IMR-90 (cell line): ENCODE measurements around the gene ZNF700. TPM values are rescaled to one million over a fixed set of nuclear protein-coding genes. Genes with fewer than 3 reads are reported as not detected.
"Not testable (repeated sequence)": the region's sequence is repeated elsewhere in the genome, so short reads cannot be mapped to it uniquely, and the experiment has no call there.

Source experiments
- ATAC-seq: fragments of 200-7000 bp; cut with Tn5 transposase; 2 replicates; pipeline ENCODE4 v1.9.1; 2020; ENCODE audit warnings: low read depth, mild to moderate bottlenecking, moderate library complexity
- BruUV-seq: library from RNA; stranded (reverse); fragments of 400-500 nt; replicated peaks from 2 replicates; lab custom pipeline; 2021; lab: Mats Ljungman, UMichigan
- CTCF ChIA-PET: fragments of 300-600 bp; formaldehyde crosslinking; extraction: SDS; loops from one replicate; lab custom pipeline; 2021; ENCODE audit warnings: antibody characterized with exemption; lab: Yijun Ruan, JAX
- POLR2A ChIA-PET: fragments of 300-600 bp; sonication (Branson Sonifier 250); formaldehyde crosslinking; loops from one replicate; lab custom pipeline; 2022; ENCODE audit warnings: antibody characterized with exemption; ENCODE audit not compliant: unreplicated experiment; lab: Charles Lee
- DNase-seq: peaks from one replicate; pipeline ENCODE4 v3.0.0; 2013
- H2AFZ ChIP-seq: replicated peaks from 2 replicates; pipeline ENCODE3; 2013; ENCODE audit warnings: low read length, mild to moderate bottlenecking; ENCODE audit not compliant: poor library complexity
- H2AK5ac ChIP-seq: 2 replicates; pipeline ENCODE4 v1.6.1; 2013; ENCODE audit warnings: low read depth, low read length, inconsistent platforms
- H2AK9ac ChIP-seq: replicated peaks from 2 replicates; pipeline ENCODE3; 2013; ENCODE audit warnings: mild to moderate bottlenecking, low read depth, low read length, moderate library complexity; ENCODE audit not compliant: poor library complexity
- H2BK120ac ChIP-seq: 2 replicates; pipeline ENCODE4 v1.6.1; 2013; ENCODE audit warnings: low read depth, low read length, inconsistent platforms
- H2BK15ac ChIP-seq: 3 replicates; pipeline ENCODE4 v1.6.1; 2013; ENCODE audit warnings: low read depth, low read length, inconsistent platforms
- H2BK20ac ChIP-seq: 2 replicates; pipeline ENCODE4 v1.6.1; 2013; ENCODE audit warnings: low read depth, mild to moderate bottlenecking, inconsistent platforms, low read length, moderate library complexity
- H2BK5ac ChIP-seq: 2 replicates; pipeline ENCODE4 v1.6.1; 2013; ENCODE audit warnings: mild to moderate bottlenecking, low read depth, low read length, inconsistent platforms; ENCODE audit not compliant: poor library complexity, severe bottlenecking
- H3K14ac ChIP-seq: replicated peaks from 2 replicates; pipeline ENCODE4 v1.6.1; 2013; ENCODE audit warnings: low read depth, low read length, inconsistent platforms
- H3K18ac ChIP-seq: 2 replicates; pipeline ENCODE4 v1.6.1; 2013; ENCODE audit warnings: low read depth, low read length, control low read depth
- H3K23ac ChIP-seq: 2 replicates; pipeline ENCODE4 v1.6.1; 2013; ENCODE audit warnings: low read depth, low read length, inconsistent platforms
- H3K27ac ChIP-seq: 2 replicates; pipeline ENCODE4 v1.5.1; 2013; ENCODE audit warnings: mild to moderate bottlenecking, control low read depth, low read length; ENCODE audit not compliant: insufficient read depth
- H3K27me3 ChIP-seq: 2 replicates; pipeline ENCODE4 v1.6.1; 2013; ENCODE audit warnings: low read length; ENCODE audit not compliant: control insufficient read depth, insufficient read depth
- H3K36me3 ChIP-seq: 2 replicates; pipeline ENCODE4 v1.6.1; 2013; ENCODE audit warnings: low read length, mixed read lengths; ENCODE audit not compliant: control insufficient read depth, insufficient read depth
- H3K4ac ChIP-seq: 2 replicates; pipeline ENCODE4 v1.6.1; 2013; ENCODE audit warnings: low read depth, low read length, inconsistent platforms
- H3K4me1 ChIP-seq: 2 replicates; pipeline ENCODE4 v1.6.1; 2013; ENCODE audit warnings: low read length, mixed read lengths; ENCODE audit not compliant: control insufficient read depth, insufficient read depth
- H3K4me2 ChIP-seq: 2 replicates; pipeline ENCODE4 v1.6.1; 2013; ENCODE audit warnings: low read depth, mild to moderate bottlenecking, control low read depth, low read length, moderate library complexity
- H3K4me3 ChIP-seq: 2 replicates; pipeline ENCODE4 v1.5.1; 2013; ENCODE audit warnings: low read depth, mild to moderate bottlenecking, control low read depth, low read length, moderate library complexity; ENCODE audit not compliant: insufficient read depth
- H3K56ac ChIP-seq: 2 replicates; pipeline ENCODE4 v1.6.1; 2013; ENCODE audit warnings: low read length, inconsistent platforms; ENCODE audit not compliant: insufficient read depth; ENCODE audit errors: extremely low read depth
- H3K79me1 ChIP-seq, 2 experiments: 2 replicates each; pipeline ENCODE4 v1.6.1; 2013; ENCODE audit warnings: low read length in 2 of 2, inconsistent platforms in 1 of 2, low read depth in 1 of 2
- H3K9ac ChIP-seq: 2 replicates; pipeline ENCODE4 v1.6.1; 2013; ENCODE audit warnings: low read depth, low read length, control low read depth
- H3K9me1 ChIP-seq: 2 replicates; pipeline ENCODE4 v1.6.1; 2013; ENCODE audit warnings: low read length, inconsistent platforms; ENCODE audit not compliant: insufficient read depth
- H3K9me3 ChIP-seq: 2 replicates; pipeline ENCODE4 v1.6.1; 2013; ENCODE audit warnings: low read length; ENCODE audit not compliant: control insufficient read depth, insufficient read depth
- H4K20me1 ChIP-seq: 2 replicates; pipeline ENCODE4 v1.6.1; 2013; ENCODE audit warnings: low read length, inconsistent platforms; ENCODE audit not compliant: insufficient read depth
- H4K5ac ChIP-seq: 2 replicates; pipeline ENCODE4 v1.6.1; 2013; ENCODE audit warnings: mild to moderate bottlenecking, low read depth, low read length, control low read depth
- H4K8ac ChIP-seq, 2 experiments: 2 replicates each; pipeline ENCODE4 v1.6.1; 2013; ENCODE audit warnings: low read depth in 2 of 2, low read length in 2 of 2, control low read depth in 1 of 2, inconsistent platforms in 1 of 2
- H4K91ac ChIP-seq: 2 replicates; pipeline ENCODE4 v1.6.1; 2013; ENCODE audit warnings: low read depth, low read length, inconsistent platforms; ENCODE audit not compliant: insufficient read depth
- WGBS, 2 experiments: methylation state at CpG; one replicate each; pipeline versions ENCODE4 v1.1.5 to v1.1.7; 2013; ENCODE audit warnings: missing lambda C conversion rate in 2 of 2; ENCODE audit not compliant: insufficient read length in 1 of 2; ENCODE audit errors: extremely low coverage in 2 of 2; 5-methylcytosine and 5-hydroxymethylcytosine counted together
- dilution Hi-C: fragments of 300-500 bp; cut with HindIII; formaldehyde crosslinking; loops from one replicate; pipeline ENCODE4 v1.14.3; 2018; ENCODE audit warnings: low sequenced_read_pairs; ENCODE audit not compliant: unreplicated experiment
- in situ Hi-C: fragments of 300-500 bp; cut with MboI; formaldehyde crosslinking; loops from 3 replicates; pipeline ENCODE4 v1.14.3; 2019; ENCODE audit warnings: low sequenced_read_pairs, inconsistent platforms, mixed read lengths
- intact Hi-C: fragments of 100-400 bp; cut with micrococcal nuclease; formaldehyde crosslinking; loops from 2 replicates; pipeline ENCODE4 v1.10.0; 2022
- polyA plus RNA-seq, 3 experiments: library from polyadenylated mRNA; depleted of rRNA; stranded (reverse); fragments of >200 nt; gene quantifications; 2 replicates each; pipeline ENCODE4 v1.2.3, GENCODE V29; 2012; ENCODE audit warnings: low replicate concordance in 1 of 3
- total RNA-seq: library from RNA; depleted of rRNA; stranded (reverse); fragments of >200 nt; gene quantifications from 2 replicates; pipeline ENCODE4 v1.2.3, GENCODE V29; 2012

ZNF700 gene
- total and polyA plus RNA-seq, 2 of the 4 experiments (the other 2 are of a cell fraction): 5.3 to 10.2 TPM

GRCh38 chr19:11941361-11941887 lies 16.5 kb downstream of the ZNF700 start:
- H4K8ac ChIP-seq, in situ Hi-C loops, H2BK20ac ChIP-seq, H3K4me3 ChIP-seq, H4K20me1 ChIP-seq, intact Hi-C loops, H2BK15ac ChIP-seq, H2AK9ac ChIP-seq, H3K18ac ChIP-seq, H2BK120ac ChIP-seq, DNase-seq, ATAC-seq, H2AFZ ChIP-seq, BruUV-seq, POLR2A ChIA-PET, H3K4me1 ChIP-seq, H3K4me2 ChIP-seq, H3K14ac ChIP-seq, H3K4ac ChIP-seq, CTCF ChIA-PET, H3K27me3 ChIP-seq, H4K91ac ChIP-seq, H3K9me1 ChIP-seq, H3K9ac ChIP-seq, dilution Hi-C loops, H2AK5ac ChIP-seq, H3K56ac ChIP-seq, H4K5ac ChIP-seq, H3K23ac ChIP-seq, H2BK5ac ChIP-seq, H3K27ac ChIP-seq: not testable (repeated sequence)
- no CpG with 5 or more reads among the region's 29 CpGs for WGBS, 2 experiments
- Histone ChIP-seq H3K79me1 (peaks cover 9 to 23% of the 10 kb centered on the region in 2 experiments; a peak in 3 of 4 replicates), H3K36me3 (peaks cover 25% of the 10 kb centered on the region), H3K9me3 (peaks cover 63% of the 10 kb centered on the region)
